NCI-H1436 (cell line): Measurements from ENCODE around the gene YIPF2.
"Not testable (repeated sequence)": the region's sequence is repeated elsewhere in the genome, so short reads cannot be mapped to it uniquely, and the experiment has no call there.

Experiments
- DNase-seq: peaks from one replicate; lab custom pipeline; 2025; lab: John Stamatoyannopoulos, UW

YIPF2 gene

GRCh38 chr19:10908380-10908960 lies 20.0 kb downstream of the YIPF2 start:
- no peak for DNase-seq

GRCh38 chr19:10907925-10908324 lies 20.5 kb downstream of the YIPF2 start:
- DNase-seq = no peak

GRCh38 chr19:10899151-10899653 lies 29.2 kb downstream of the YIPF2 start:
- DNase-seq = no peak

- DNase-seq = no peak
Measured at GRCh38 chr19:10898633-10899032, 29.8 kb downstream of the YIPF2 start.

GRCh38 chr19:10896851-10897526 lies 31.4 kb downstream of the YIPF2 start:
- DNase-seq = peak; percentile 34

GRCh38 chr19:10895920-10896319 lies 32.5 kb downstream of the YIPF2 start:
- DNase-seq = no peak

- DNase-seq = no peak
Measured at GRCh38 chr19:10895363-10895762, 33.1 kb downstream of the YIPF2 start.

- DNase-seq = no peak
Measured at GRCh38 chr19:10894911-10895213, 33.6 kb downstream of the YIPF2 start.

GRCh38 chr19:10892256-10892655 lies 36.2 kb downstream of the YIPF2 start:
- no peak for DNase-seq

- DNase-seq = no peak
Measured at GRCh38 chr19:10891405-10892086, 36.9 kb downstream of the YIPF2 start.

- no peak for DNase-seq
Measured at GRCh38 chr19:10889880-10890279, 38.6 kb downstream of the YIPF2 start.

- peak; percentile 86 for DNase-seq
Measured at GRCh38 chr19:10888421-10888866, 40.0 kb downstream of the YIPF2 start.

GRCh38 chr19:10887616-10888367 lies 40.6 kb downstream of the YIPF2 start:
- DNase-seq = no peak

- DNase-seq = no peak
Measured at GRCh38 chr19:10885201-10886169, 43.0 kb downstream of the YIPF2 start.

- DNase-seq = no peak
Measured at GRCh38 chr19:10884274-10884673, 44.2 kb downstream of the YIPF2 start.

GRCh38 chr19:10882108-10882457 lies 46.4 kb downstream of the YIPF2 start:
- no peak for DNase-seq

GRCh38 chr19:10881403-10882107 lies 46.9 kb downstream of the YIPF2 start:
- no peak for DNase-seq

GRCh38 chr19:10878253-10878652 lies 50.2 kb downstream of the YIPF2 start:
- DNase-seq = no peak

- not testable (repeated sequence) for DNase-seq
Measured at GRCh38 chr19:10877608-10878007, 50.8 kb downstream of the YIPF2 start.

- DNase-seq = no peak
Measured at GRCh38 chr19:10876459-10877240, 51.8 kb downstream of the YIPF2 start.
